ENCODE data around the gene CCDC185. TPM values are rescaled to one million over a fixed set of nuclear protein-coding genes. Genes with fewer than 3 reads are reported as not detected.

The CCDC185 gene
- polyA plus RNA-seq, 3 donors: not detected

DNA sequence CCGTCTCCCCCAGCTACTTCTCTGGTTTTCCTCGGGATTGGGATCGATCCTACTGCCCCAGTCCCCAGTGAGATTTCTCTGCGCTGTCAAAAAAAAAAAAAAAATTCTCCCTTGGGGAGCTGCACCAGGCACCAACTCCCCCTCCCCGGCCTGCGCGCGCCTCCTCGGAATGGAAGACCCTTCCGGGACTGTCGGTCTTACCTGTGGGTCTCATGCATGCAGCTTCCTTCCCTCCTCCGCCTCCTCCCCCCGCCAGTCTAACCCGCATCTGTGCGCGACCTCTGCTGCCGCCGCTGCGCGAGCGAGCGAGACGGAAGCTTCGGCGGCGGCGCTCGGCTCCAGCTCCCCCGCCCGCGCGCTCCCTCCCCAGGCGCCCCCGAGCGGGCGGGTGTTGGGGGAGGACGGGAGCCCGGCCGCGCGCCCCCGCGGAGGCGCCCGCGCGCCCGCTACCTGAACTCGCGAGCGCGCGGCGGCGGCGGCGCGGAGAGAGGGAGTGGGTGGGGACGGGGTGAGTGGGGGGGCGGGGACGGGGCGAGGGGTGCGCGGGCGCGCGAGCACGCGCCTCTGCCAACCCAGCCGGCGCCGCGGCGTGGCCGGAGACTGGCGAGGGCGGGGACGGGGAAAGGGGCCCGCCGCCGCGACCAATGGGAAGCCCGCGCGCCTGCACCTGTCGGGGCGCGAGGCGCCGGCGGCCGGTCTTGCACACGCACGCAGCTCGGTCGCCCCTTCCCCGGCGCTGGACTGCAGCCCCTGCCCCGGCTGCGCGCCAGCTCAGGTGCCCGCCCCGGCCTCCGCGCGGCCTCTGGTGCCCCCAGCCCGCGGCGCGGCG lies 29.1 kb upstream of the CCDC185 start, which contains the start of gene SUSD4:
TSS of gene SUSD4 (minus strand) at position 321 of the 829 bp plus-strand sequence. CDS start 751 bp downstream, outside the sequence.
- Mint-ChIP-seq H3K4me3 (peak within 1 kb of the TSS; percentile 78 to 90), H3K9me3 (peaks cover 0 to 10% (median 5%) of the 10 kb centered on the region in 7 donors), H3K27me3 (ENCODE audit: low read depth in 3 of 3) (peaks cover 64 to 70% (median 64%) of the 10 kb centered on the region in 3 donors), H3K4me1 (peaks cover 17% of the 10 kb centered on the region), H3K36me3 (peaks cover 0 to 5% of the 10 kb centered on the region in 2 donors), H3K27ac (no peak within 1 kb of the TSS)
- peak within 1 kb of the TSS; percentile 83 for H3K4me2 ChIP-seq (replicated peaks; ENCODE audit: extremely low read depth, low read length, poor library complexity, severe bottlenecking)
- no peak for DNase-seq
- peak within 1 kb of the TSS; percentile 20 to 70 (median 30) for H3K4me3 ChIP-seq (replicated peaks in 1 of 3; ENCODE audit: low read depth in 2 of 3, low read length in 3 of 3)
- no peaks in the 10 kb centered on the region for H3K79me2 ChIP-seq (ENCODE audit: insufficient read depth, low read length)
- intact Hi-C loops (cut with micrococcal nuclease): loop anchor here in 1 of 2 donors (10.0 kb wide), 1 partner anchor 229 kb away; no protein-coding TSS in a partner anchor
- no peaks in the 10 kb centered on the region for H3K36me3 ChIP-seq (replicated peaks in 1 of 2; ENCODE audit: control insufficient read depth in 1 of 2, insufficient read depth in 2 of 2, low read length in 2 of 2)
- peaks cover 15 to 19% of the 10 kb centered on the region in 2 donors for H3K4me1 ChIP-seq (ENCODE audit: control insufficient read depth in 1 of 2, insufficient read depth in 2 of 2, low read length in 2 of 2)
- H4K20me1 ChIP-seq (ENCODE audit: insufficient read depth, low read length): no peaks in the 10 kb centered on the region
- peak within 1 kb of the TSS; percentile 67 for H2AFZ ChIP-seq (ENCODE audit: insufficient read depth, low read depth, low read length, poor library complexity, severe bottlenecking)
- peaks cover 61 to 67% of the 10 kb centered on the region in 2 donors for H3K27me3 ChIP-seq (ENCODE audit: control insufficient read depth in 2 of 2, insufficient read depth in 2 of 2, low read length in 2 of 2)
- H3K9me3 ChIP-seq (replicated peaks in 1 of 2; ENCODE audit: control insufficient read depth in 1 of 2, insufficient read depth in 1 of 2, low read length in 2 of 2): peaks cover 0 to 14% of the 10 kb centered on the region in 2 donors
- no peak within 1 kb of the TSS for H3K27ac ChIP-seq (ENCODE audit: low read depth in 1 of 2, low read length in 2 of 2)
- no peak within 1 kb of the TSS for H3K9ac ChIP-seq (ENCODE audit: insufficient read depth, low read length, poor library complexity, severe bottlenecking)
- WGBS (ENCODE audit: insufficient coverage): under 1% methylated on average over 72 of the region's 111 CpGs
- TF ChIP-seq, protein P1, sequence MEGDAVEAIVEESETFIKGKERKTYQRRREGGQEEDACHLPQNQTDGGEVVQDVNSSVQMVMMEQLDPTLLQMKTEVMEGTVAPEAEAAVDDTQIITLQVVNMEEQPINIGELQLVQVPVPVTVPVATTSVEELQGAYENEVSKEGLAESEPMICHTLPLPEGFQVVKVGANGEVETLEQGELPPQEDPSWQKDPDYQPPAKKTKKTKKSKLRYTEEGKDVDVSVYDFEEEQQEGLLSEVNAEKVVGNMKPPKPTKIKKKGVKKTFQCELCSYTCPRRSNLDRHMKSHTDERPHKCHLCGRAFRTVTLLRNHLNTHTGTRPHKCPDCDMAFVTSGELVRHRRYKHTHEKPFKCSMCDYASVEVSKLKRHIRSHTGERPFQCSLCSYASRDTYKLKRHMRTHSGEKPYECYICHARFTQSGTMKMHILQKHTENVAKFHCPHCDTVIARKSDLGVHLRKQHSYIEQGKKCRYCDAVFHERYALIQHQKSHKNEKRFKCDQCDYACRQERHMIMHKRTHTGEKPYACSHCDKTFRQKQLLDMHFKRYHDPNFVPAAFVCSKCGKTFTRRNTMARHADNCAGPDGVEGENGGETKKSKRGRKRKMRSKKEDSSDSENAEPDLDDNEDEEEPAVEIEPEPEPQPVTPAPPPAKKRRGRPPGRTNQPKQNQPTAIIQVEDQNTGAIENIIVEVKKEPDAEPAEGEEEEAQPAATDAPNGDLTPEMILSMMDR (IDR thresholded peaks at IDR 0.05): no peak

DNA sequence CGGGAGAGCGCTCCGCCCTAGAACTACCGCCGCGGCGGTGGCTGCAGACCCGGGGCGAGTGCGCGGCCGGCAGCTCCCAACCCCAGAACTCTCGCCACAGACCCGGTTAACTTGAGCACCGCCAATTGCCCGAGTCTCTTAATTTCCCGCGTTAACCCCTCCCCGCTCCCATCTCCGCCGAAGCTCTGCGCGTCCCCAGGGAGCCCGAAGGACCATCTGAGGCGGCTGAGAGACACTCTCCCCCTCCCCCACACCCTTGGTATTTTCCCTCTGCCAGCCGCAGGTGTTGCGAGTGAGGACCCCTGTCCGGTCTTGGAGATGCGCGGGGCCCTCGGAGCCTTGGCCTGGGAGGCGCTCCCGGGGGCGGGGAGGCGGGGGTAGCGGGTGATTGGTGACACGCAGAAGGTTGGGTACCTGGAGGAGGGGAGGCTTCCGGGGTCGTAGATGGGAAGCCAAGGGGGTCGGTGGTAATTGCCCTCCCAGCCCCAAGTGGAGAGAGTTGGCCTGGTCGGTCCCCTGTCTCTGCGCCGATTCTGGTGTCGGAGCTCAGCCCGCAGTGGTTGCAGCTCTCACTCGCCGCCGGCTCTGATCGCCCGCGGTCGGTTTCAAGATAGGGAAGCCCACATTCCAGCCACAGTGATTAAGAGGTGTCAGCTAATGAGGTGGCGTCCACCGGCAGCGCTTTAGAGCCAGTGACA lies 28.4 kb upstream of the CCDC185 start:
- Histone ChIP-seq H3K4me1 (ENCODE audit: control insufficient read depth in 1 of 2, insufficient read depth in 2 of 2, low read length in 2 of 2) (peaks cover 15 to 19% of the 10 kb centered on the region in 2 donors), H3K9ac (ENCODE audit: insufficient read depth, low read length, poor library complexity, severe bottlenecking) (no peak overlapping the region), H2AFZ (ENCODE audit: insufficient read depth, low read depth, low read length, poor library complexity, severe bottlenecking) (peak overlapping the region; percentile 67), H4K20me1 (ENCODE audit: insufficient read depth, low read length) (no peaks in the 10 kb centered on the region), H3K27ac (ENCODE audit: low read depth in 1 of 2, low read length in 2 of 2) (no peak overlapping the region), H3K4me3 (replicated peaks in 1 of 3; ENCODE audit: low read depth in 2 of 3, low read length in 3 of 3) (peak overlapping the region in 2 of 3 experiments; percentile 23 to 70), H3K4me2 (replicated peaks; ENCODE audit: extremely low read depth, low read length, poor library complexity, severe bottlenecking) (peak overlapping the region; percentile 83), H3K79me2 (ENCODE audit: insufficient read depth, low read length) (no peaks in the 10 kb centered on the region), H3K36me3 (replicated peaks in 1 of 2; ENCODE audit: control insufficient read depth in 1 of 2, insufficient read depth in 2 of 2, low read length in 2 of 2) (no peaks in the 10 kb centered on the region), H3K27me3 (ENCODE audit: control insufficient read depth in 2 of 2, insufficient read depth in 2 of 2, low read length in 2 of 2) (peaks cover 56 to 60% of the 10 kb centered on the region in 2 donors), H3K9me3 (replicated peaks in 1 of 2; ENCODE audit: control insufficient read depth in 1 of 2, insufficient read depth in 1 of 2, low read length in 2 of 2) (peaks cover 0 to 14% of the 10 kb centered on the region in 2 donors)
- Mint-ChIP-seq H3K9me3 (peaks cover 0 to 10% (median 7%) of the 10 kb centered on the region in 7 donors), H3K36me3 (peaks cover 0 to 5% of the 10 kb centered on the region in 2 donors), H3K4me3 (peak overlapping the region; percentile 72 to 84), H3K27me3 (ENCODE audit: low read depth in 3 of 3) (peaks cover 57 to 66% (median 57%) of the 10 kb centered on the region in 3 donors), H3K4me1 (peaks cover 17% of the 10 kb centered on the region), H3K27ac (no peak overlapping the region)
- WGBS (ENCODE audit: insufficient coverage): 0% methylated on average over 35 of the region's 55 CpGs
- intact Hi-C loops (cut with micrococcal nuclease): loop anchor here in 1 of 2 donors (10.0 kb wide), 1 partner anchor 230 kb away; no protein-coding TSS in a partner anchor
- TF ChIP-seq, protein P1 (IDR thresholded peaks at IDR 0.05): no peak
- no peak for DNase-seq

Measured in CD14-positive monocyte (primary cell).